NCI-H510A treated with DMSO at 0.1 percent for 48 hours (cell line): ENCODE measurements around the gene TREX2.

Source experiments
- DNase-seq: peaks from one replicate; lab custom pipeline; 2025; lab: John Stamatoyannopoulos, UW

Gene TREX2

GRCh38 chrX:153434801-153435200 lies 11.1 kb downstream of the TREX2 start:
- no peak for DNase-seq

GRCh38 chrX:153433781-153434285 lies 12.0 kb downstream of the TREX2 start:
- DNase-seq: no peak

- no peak for DNase-seq
Observed at GRCh38 chrX:153433161-153433680, 12.6 kb downstream of the TREX2 start.

- DNase-seq: no peak
Observed at GRCh38 chrX:153430796-153431195, 15.1 kb downstream of the TREX2 start.

- no peak for DNase-seq
Observed at GRCh38 chrX:153426204-153426603, 19.7 kb downstream of the TREX2 start.

- DNase-seq: no peak
Observed at GRCh38 chrX:153423652-153424051, 22.2 kb downstream of the TREX2 start.

GRCh38 chrX:153421856-153422255 lies 24.0 kb downstream of the TREX2 start:
- DNase-seq: no peak

- DNase-seq: no peak
Observed at GRCh38 chrX:153420851-153421599, 24.8 kb downstream of the TREX2 start.

GRCh38 chrX:153417637-153418036 lies 28.2 kb downstream of the TREX2 start:
- DNase-seq: no peak

- DNase-seq: no peak
Observed at GRCh38 chrX:153416781-153417450, 28.9 kb downstream of the TREX2 start.

- no peak for DNase-seq
Observed at GRCh38 chrX:153414856-153415510, 30.9 kb downstream of the TREX2 start.

- DNase-seq: no peak
Observed at GRCh38 chrX:153413731-153414130, 32.1 kb downstream of the TREX2 start.

GRCh38 chrX:153412746-153413720 lies 32.8 kb downstream of the TREX2 start:
- no peak for DNase-seq

GRCh38 chrX:153411988-153412574 lies 33.8 kb downstream of the TREX2 start:
- DNase-seq: no peak

- no peak for DNase-seq
Observed at GRCh38 chrX:153411255-153411987, 34.4 kb downstream of the TREX2 start, which contains the start of gene ZFP92. ZFP92 (plus strand) TSS chrX:153411472; CDS start chrX:153418323, 6,851 bp downstream.

- no peak for DNase-seq
Observed at GRCh38 chrX:153410888-153411254, 35.0 kb downstream of the TREX2 start.

GRCh38 chrX:153410373-153410772 lies 35.5 kb downstream of the TREX2 start:
- no peak for DNase-seq

GRCh38 chrX:153409414-153410101 lies 36.3 kb downstream of the TREX2 start:
- DNase-seq: no peak

- no peak for DNase-seq
Observed at GRCh38 chrX:153408871-153409351, 36.9 kb downstream of the TREX2 start.
